AG08396 (cell line): ENCODE measurements around the gene MAD1L1.
A peak's percentile ranks its signal among the peaks of the same experiment; 100 is the strongest.
"Not testable (repeated sequence)": the region's sequence is repeated elsewhere in the genome, so short reads cannot be mapped to it uniquely, and the experiment has no call there.

ENCODE experiments used
- DNase-seq: peaks from one replicate; pipeline ENCODE4 v3.0.0; 2012; ENCODE audit warnings: low spot score, mixed read lengths

MAD1L1 gene

GRCh38 chr7:2232766-2233520 lies at the start of gene MAD1L1:
TSS of gene MAD1L1 (minus strand) at chr7:2232945. CDS start at chr7:2230133, 2,812 bp downstream.
- peak; percentile 97 for DNase-seq

GRCh38 chr7:2282185-2282751 lies 49.5 kb upstream of the MAD1L1 start:
- DNase-seq = peak; percentile 34

- peak; percentile 73 for DNase-seq
Observed at GRCh38 chr7:2281541-2281940, 48.8 kb upstream of the MAD1L1 start.

GRCh38 chr7:2280424-2280823 lies 47.7 kb upstream of the MAD1L1 start:
- DNase-seq = peak; percentile 6

- no peak for DNase-seq
Observed at GRCh38 chr7:2279896-2280295, 47.2 kb upstream of the MAD1L1 start.

GRCh38 chr7:2278026-2278425 lies 45.3 kb upstream of the MAD1L1 start:
- DNase-seq = peak; percentile 2

GRCh38 chr7:2276107-2276506 lies 43.4 kb upstream of the MAD1L1 start:
- DNase-seq = peak; percentile 2

GRCh38 chr7:2275101-2275500 lies 42.4 kb upstream of the MAD1L1 start:
- no peak for DNase-seq

- DNase-seq = no peak
Observed at GRCh38 chr7:2274666-2275065, 41.9 kb upstream of the MAD1L1 start.

- DNase-seq = no peak
Observed at GRCh38 chr7:2273866-2274265, 41.1 kb upstream of the MAD1L1 start.

- DNase-seq = no peak
Observed at GRCh38 chr7:2272031-2272430, 39.3 kb upstream of the MAD1L1 start.

- no peak for DNase-seq
Observed at GRCh38 chr7:2271273-2272026, 38.7 kb upstream of the MAD1L1 start.

GRCh38 chr7:2270495-2270894 lies 37.8 kb upstream of the MAD1L1 start:
- no peak for DNase-seq

GRCh38 chr7:2269991-2270460 lies 37.3 kb upstream of the MAD1L1 start:
- no peak for DNase-seq

- not testable (repeated sequence) for DNase-seq
Observed at GRCh38 chr7:2269089-2269990, 36.6 kb upstream of the MAD1L1 start.

GRCh38 chr7:2266911-2267310 lies 34.2 kb upstream of the MAD1L1 start:
- DNase-seq = peak; percentile 67

GRCh38 chr7:2264158-2264557 lies 31.4 kb upstream of the MAD1L1 start:
- no peak for DNase-seq

GRCh38 chr7:2263176-2263575 lies 30.4 kb upstream of the MAD1L1 start:
- DNase-seq = no peak

- no peak for DNase-seq
Observed at GRCh38 chr7:2261611-2262010, 28.9 kb upstream of the MAD1L1 start.

- no peak for DNase-seq
Observed at GRCh38 chr7:2260820-2261219, 28.1 kb upstream of the MAD1L1 start.

- no peak for DNase-seq
Observed at GRCh38 chr7:2259480-2259879, 26.7 kb upstream of the MAD1L1 start.
